ENCODE measurements around the gene SELE.

Gene SELE

GRCh38 chr1:169733924-169734323 lies at the start of gene SELE:
SELE (minus strand) TSS chr1:169734079; CDS start chr1:169733612, 467 bp downstream.
- intact Hi-C loops (cut with DNase I): no loop called here
- no peak for DNase-seq

GRCh38 chr1:169782596-169782995 lies 48.7 kb upstream of the SELE start:
- intact Hi-C loops (cut with DNase I): no loop called here
- DNase-seq: no peak

- intact Hi-C loops (cut with DNase I): no loop called here
- no peak for DNase-seq
Observed at GRCh38 chr1:169779970-169780369, 46.1 kb upstream of the SELE start.

GRCh38 chr1:169779150-169779549 lies 45.3 kb upstream of the SELE start:
- DNase-seq: no peak

GRCh38 chr1:169776440-169776839 lies 42.6 kb upstream of the SELE start:
- intact Hi-C loops (cut with DNase I): no loop called here
- no peak for DNase-seq

More at GRCh38 chr1:169779150-169779549, 45.3 kb upstream of the SELE start:
- intact Hi-C loops (cut with DNase I): no loop called here

GRCh38 chr1:169768161-169768560 lies 34.3 kb upstream of the SELE start:
- DNase-seq: no peak
- intact Hi-C loops (cut with DNase I): no loop called here

- no peak for DNase-seq
- intact Hi-C loops (cut with DNase I): no loop called here
Observed at GRCh38 chr1:169765580-169766331, 31.9 kb upstream of the SELE start.

GRCh38 chr1:169764919-169765318 lies 31.0 kb upstream of the SELE start:
- intact Hi-C loops (cut with DNase I): no loop called here
- no peak for DNase-seq

GRCh38 chr1:169762699-169763098 lies 28.8 kb upstream of the SELE start:
- DNase-seq: no peak
- intact Hi-C loops (cut with DNase I): no loop called here

- DNase-seq: no peak
- intact Hi-C loops (cut with DNase I): no loop called here
Observed at GRCh38 chr1:169759038-169759437, 25.2 kb upstream of the SELE start.

- intact Hi-C loops (cut with DNase I): no loop called here
- no peak for DNase-seq
Observed at GRCh38 chr1:169753549-169753948, 19.7 kb upstream of the SELE start.

- DNase-seq: no peak
- intact Hi-C loops (cut with DNase I): no loop called here
Observed at GRCh38 chr1:169750041-169750440, 16.2 kb upstream of the SELE start.

- intact Hi-C loops (cut with DNase I): no loop called here
- no peak for DNase-seq
Observed at GRCh38 chr1:169746550-169746949, 12.7 kb upstream of the SELE start.

- intact Hi-C loops (cut with DNase I): no loop called here
- DNase-seq: no peak
Observed at GRCh38 chr1:169745015-169745861, 11.4 kb upstream of the SELE start.

- intact Hi-C loops (cut with DNase I): no loop called here
- no peak for DNase-seq
Observed at GRCh38 chr1:169741666-169742394, 8.0 kb upstream of the SELE start.

- no peak for DNase-seq
- intact Hi-C loops (cut with DNase I): no loop called here
Observed at GRCh38 chr1:169739980-169740379, 6.1 kb upstream of the SELE start.

GRCh38 chr1:169731446-169731845 lies 2.4 kb downstream of the SELE start:
- intact Hi-C loops (cut with DNase I): no loop called here
- no peak for DNase-seq

GRCh38 chr1:169729991-169730390 lies 3.9 kb downstream of the SELE start:
- intact Hi-C loops (cut with DNase I): no loop called here
- DNase-seq: no peak

- intact Hi-C loops (cut with DNase I): no loop called here
- no peak for DNase-seq
Observed at GRCh38 chr1:169727307-169727706, 6.6 kb downstream of the SELE start.

GRCh38 chr1:169726851-169727250 lies 7.0 kb downstream of the SELE start:
- intact Hi-C loops (cut with DNase I): no loop called here
- no peak for DNase-seq

GRCh38 chr1:169725930-169726329 lies 7.9 kb downstream of the SELE start:
- no peak for DNase-seq
- intact Hi-C loops (cut with DNase I): no loop called here

Measured in posterior cingulate gyrus (tissue), 11 donors.